Lower leg skin (tissue), 3 donors: Measurements from ENCODE around the gene ZNF33A.

Experiments used
- POLR2A ChIP-seq, 2 donors: fragments of 450-650 bp; IDR thresholded peaks; one replicate each; pipeline ENCODE4 v1.6.1; 2016 to 2017; ENCODE audit warnings: antibody characterized with exemption in 2 of 2, mild to moderate bottlenecking in 1 of 2, moderate library complexity in 1 of 2
- TF ChIP-seq, protein P1 (sequence below), 3 donors: fragments of 450-650 bp; IDR thresholded peaks; one replicate each; pipeline ENCODE4 v1.5.1; 2016; ENCODE audit warnings: antibody characterized with exemption in 3 of 3, mild to moderate bottlenecking in 3 of 3, moderate library complexity in 2 of 3

DNA sequence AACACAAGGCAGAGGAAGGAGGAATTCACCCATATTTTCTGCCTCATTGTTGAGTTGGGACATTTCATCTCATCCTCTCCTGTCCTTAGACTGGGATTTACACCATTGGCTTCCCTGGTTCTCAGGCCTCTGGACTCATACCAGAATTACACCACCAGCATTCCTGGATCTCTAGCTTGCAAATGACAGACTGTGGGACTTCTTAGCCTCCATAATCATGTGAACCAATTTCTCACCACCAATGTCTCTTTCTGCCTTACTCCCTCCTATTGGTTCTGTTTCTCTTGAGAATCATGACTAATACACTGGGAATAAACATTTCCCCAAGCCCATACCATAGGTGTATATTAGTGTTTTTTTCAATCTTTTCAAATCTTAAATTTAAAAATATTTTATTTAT, 2.9 kb upstream of the ZNF33A start:
- TF ChIP-seq, protein P1, sequence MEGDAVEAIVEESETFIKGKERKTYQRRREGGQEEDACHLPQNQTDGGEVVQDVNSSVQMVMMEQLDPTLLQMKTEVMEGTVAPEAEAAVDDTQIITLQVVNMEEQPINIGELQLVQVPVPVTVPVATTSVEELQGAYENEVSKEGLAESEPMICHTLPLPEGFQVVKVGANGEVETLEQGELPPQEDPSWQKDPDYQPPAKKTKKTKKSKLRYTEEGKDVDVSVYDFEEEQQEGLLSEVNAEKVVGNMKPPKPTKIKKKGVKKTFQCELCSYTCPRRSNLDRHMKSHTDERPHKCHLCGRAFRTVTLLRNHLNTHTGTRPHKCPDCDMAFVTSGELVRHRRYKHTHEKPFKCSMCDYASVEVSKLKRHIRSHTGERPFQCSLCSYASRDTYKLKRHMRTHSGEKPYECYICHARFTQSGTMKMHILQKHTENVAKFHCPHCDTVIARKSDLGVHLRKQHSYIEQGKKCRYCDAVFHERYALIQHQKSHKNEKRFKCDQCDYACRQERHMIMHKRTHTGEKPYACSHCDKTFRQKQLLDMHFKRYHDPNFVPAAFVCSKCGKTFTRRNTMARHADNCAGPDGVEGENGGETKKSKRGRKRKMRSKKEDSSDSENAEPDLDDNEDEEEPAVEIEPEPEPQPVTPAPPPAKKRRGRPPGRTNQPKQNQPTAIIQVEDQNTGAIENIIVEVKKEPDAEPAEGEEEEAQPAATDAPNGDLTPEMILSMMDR (IDR thresholded peaks at IDR 0.05): no peak
- no peak for TF ChIP-seq POLR2A (IDR thresholded peaks at IDR 0.05)
